ENCODE data around the gene AKAP6.

AKAP6 gene

DNA sequence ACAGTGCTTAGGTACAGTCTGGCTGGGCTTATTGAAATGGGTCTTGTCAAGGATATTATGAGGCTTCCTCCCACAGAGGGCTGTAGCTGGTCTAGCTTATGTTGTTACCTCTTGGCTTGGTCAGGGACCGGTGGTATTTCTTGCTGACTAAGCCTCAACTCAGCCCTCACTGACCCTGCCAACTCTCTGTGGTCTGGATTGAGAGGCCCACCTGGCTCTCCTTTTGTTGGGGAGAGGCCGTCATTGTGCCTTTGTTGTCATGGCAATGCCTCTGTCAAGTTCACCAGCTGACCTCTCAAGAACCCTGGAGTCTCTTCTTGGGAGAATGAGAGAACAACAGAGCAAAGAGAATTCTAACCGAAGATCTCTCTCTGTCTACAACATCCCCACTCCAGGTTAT lies 364.0 kb downstream of the AKAP6 start:
- H3K4me3 ChIP-seq (ENCODE audit: low read depth, low read length) = no peak overlapping the region

DNA sequence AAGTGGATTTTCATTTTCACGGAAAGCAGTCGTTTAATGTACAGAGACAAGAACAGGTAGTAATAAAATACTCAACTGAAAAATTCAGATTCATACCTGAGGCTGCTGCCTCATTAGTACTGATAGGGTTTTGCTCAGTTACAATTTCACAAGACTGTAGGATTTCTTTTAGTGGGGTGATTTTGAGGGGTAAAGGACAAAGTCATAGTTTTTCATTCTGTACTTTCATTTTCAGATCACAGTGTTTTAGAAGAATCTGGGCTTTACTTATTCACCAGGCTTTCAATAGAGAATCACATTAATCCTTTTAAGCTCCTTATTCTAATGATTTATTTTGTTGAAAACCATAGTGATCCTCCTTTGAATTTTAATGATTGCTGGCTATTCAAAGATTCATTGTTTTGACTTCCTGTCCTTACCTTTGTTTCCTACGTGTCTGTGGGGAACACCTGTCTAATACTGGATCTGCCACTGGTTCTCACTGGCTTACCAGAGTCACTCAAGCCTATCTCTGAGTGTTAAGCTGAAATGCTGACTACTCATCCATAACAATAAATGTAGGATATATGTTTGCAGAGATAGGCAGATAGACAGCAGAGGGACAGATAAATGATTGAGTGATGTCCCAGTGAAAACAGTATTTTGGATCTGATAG lies 365.8 kb downstream of the AKAP6 start:
- TF ChIP-seq CTCF (IDR thresholded peaks at IDR 0.05; ENCODE audit: borderline replicate concordance, insufficient read depth, low read depth, low read length) = no peak
- H3K4me3 ChIP-seq (ENCODE audit: low read depth, low read length) = no peak overlapping the region

More for the DNA sequence above, 364.0 kb downstream of the AKAP6 start:
- no peak for TF ChIP-seq CTCF (IDR thresholded peaks at IDR 0.05; ENCODE audit: borderline replicate concordance, insufficient read depth, low read depth, low read length)

DNA sequence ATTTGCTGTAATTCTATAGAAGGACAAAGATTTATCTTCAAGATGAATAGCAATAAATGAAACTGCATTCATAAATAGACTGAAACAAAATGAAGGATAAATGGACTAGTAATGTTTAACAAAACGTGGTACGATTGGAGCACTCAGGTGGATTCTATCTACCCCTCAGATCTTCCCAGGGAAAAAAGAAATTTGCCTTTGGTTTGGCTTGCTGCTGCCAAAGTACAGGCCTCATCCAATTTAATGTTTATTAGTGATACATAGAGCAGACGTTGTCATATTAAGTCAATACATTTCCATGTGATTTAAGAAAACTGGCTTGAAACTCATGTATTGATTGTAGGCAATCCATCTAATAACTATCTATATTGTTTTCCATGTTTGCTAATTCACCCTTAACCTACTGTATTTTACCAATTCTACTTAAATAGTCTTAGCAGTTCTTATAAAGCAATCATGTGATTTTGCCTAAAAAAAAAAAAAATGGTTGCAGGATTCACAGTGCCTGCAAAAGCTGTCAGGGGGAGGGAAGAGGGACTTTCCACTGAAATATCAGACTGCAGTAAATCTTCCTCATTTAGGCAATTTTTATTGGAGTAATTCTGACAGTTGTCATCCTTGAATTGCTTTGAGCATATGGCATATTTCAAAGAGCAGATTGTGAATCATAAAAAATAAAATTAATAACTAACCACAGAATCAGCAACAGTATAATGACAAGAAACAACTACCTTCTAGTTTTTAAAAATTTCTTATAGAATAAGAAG lies 367.4 kb downstream of the AKAP6 start:
- no peak overlapping the region for H3K4me3 ChIP-seq (ENCODE audit: low read depth, low read length)
- no peak for TF ChIP-seq CTCF (IDR thresholded peaks at IDR 0.05; ENCODE audit: borderline replicate concordance, insufficient read depth, low read depth, low read length)

DNA sequence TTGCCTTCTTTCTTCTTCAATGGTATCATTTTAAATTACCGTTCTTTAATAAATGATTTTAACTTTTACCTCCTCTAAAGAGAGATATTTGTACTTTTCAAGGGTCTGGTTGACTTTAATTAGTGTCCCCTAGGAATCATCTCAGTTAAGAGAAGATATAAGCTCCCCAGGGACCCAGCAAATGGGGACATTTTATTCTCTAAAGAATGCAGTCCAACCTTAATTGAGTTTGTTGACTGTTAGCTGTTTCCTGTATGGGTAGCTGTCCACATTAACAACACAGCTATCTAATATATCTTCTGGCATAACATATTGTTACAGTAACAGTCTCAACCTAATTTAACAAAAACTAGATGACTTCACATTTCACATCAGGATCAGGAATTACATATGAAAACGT lies 368.0 kb downstream of the AKAP6 start:
- no peak for TF ChIP-seq CTCF (IDR thresholded peaks at IDR 0.05; ENCODE audit: borderline replicate concordance, insufficient read depth, low read depth, low read length)
- no peak overlapping the region for H3K4me3 ChIP-seq (ENCODE audit: low read depth, low read length)

DNA sequence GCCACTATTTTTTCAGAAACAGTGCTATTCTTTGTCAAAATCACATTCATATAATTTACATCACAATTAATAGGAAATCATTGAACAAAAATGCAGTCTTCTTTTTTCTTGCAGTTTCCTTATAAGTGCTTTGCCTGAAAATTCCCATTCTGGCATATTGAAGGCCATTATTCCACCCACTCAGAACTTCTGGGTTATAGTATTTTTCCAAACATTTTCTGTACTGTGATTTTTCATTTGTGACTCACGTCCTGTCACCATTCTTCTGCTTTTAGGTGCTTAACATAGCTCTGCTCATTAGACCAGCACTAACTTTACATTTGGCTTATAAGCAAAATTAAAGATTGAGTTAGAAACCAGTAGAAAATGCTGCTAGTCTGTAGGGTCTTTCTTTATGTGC lies 368.6 kb downstream of the AKAP6 start:
- no peak for TF ChIP-seq CTCF (IDR thresholded peaks at IDR 0.05; ENCODE audit: borderline replicate concordance, insufficient read depth, low read depth, low read length)
- no peak overlapping the region for H3K4me3 ChIP-seq (ENCODE audit: low read depth, low read length)

GRCh38 chr14:32698831-32699230 lies 369.7 kb downstream of the AKAP6 start:
- TF ChIP-seq CTCF (IDR thresholded peaks at IDR 0.05; ENCODE audit: borderline replicate concordance, insufficient read depth, low read depth, low read length) = no peak
- H3K4me3 ChIP-seq (ENCODE audit: low read depth, low read length) = no peak overlapping the region

GRCh38 chr14:32701475-32701874 lies 372.4 kb downstream of the AKAP6 start:
- no peak for TF ChIP-seq CTCF (IDR thresholded peaks at IDR 0.05; ENCODE audit: borderline replicate concordance, insufficient read depth, low read depth, low read length)
- no peak overlapping the region for H3K4me3 ChIP-seq (ENCODE audit: low read depth, low read length)

All from GM12875 (cell line).